HepG2 (cell line): ENCODE data around the gene SNX21. TPM values are rescaled to one million over a fixed set of nuclear protein-coding genes. Genes with fewer than 3 reads are reported as not detected.

Experiments
- ADNP ChIP-seq: sonication (generic); formaldehyde crosslinking; IDR thresholded peaks from 2 replicates; pipeline ENCODE4 v1.4.0; 2020; ENCODE audit warnings: missing genetic modification reagents
- ARID2 ChIP-seq: sonication (generic); formaldehyde crosslinking; IDR thresholded peaks from 2 replicates; pipeline ENCODE4 v1.8.1; 2022; ENCODE audit warnings: mild to moderate bottlenecking, missing genetic modification reagents, borderline replicate concordance
- ASH2L ChIP-seq: fragments of 300-600, 200-600 bp; sonication (generic); IDR thresholded peaks from 2 replicates; pipeline ENCODE4 v1.7.0; 2017; ENCODE audit warnings: low read depth, mild to moderate bottlenecking, moderate library complexity, mixed read lengths, low read length; ENCODE audit not compliant: insufficient read length
- ATF6 ChIP-seq: sonication (generic); formaldehyde crosslinking; conservative IDR thresholded peaks from 2 replicates; pipeline ENCODE4 v1.4.0; 2020; ENCODE audit warnings: missing genetic modification reagents
- CCDC6 ChIP-seq: sonication (generic); formaldehyde crosslinking; IDR thresholded peaks from 2 replicates; pipeline ENCODE4 v1.8.1; 2022; ENCODE audit warnings: mild to moderate bottlenecking, missing genetic modification reagents, moderate library complexity
- CEBPG ChIP-seq: IDR thresholded peaks from 2 replicates; pipeline ENCODE4 v1.6.1; 2016
- ELF3 ChIP-seq: IDR thresholded peaks from 2 replicates; pipeline ENCODE4 v1.6.1; 2016; ENCODE audit warnings: missing genetic modification reagents, missing compliant biosample characterization
- FIP1L1 ChIP-seq: fragments of 200-400 bp; formaldehyde crosslinking; IDR thresholded peaks from 2 replicates; pipeline ENCODE4 v1.6.1; 2018; ENCODE audit warnings: low read depth, mild to moderate bottlenecking, low read length, moderate library complexity, borderline replicate concordance; ENCODE audit not compliant: insufficient read depth
- FOXP1 ChIP-seq, 2 experiments: fragments of 450-650 bp in 1 of 2; IDR thresholded peaks; 2 replicates each; pipeline ENCODE4 v1.6.1; 2017 to 2018; ENCODE audit warnings: antibody characterized with exemption in 1 of 2
- HNRNPUL1 ChIP-seq: fragments of 200-400 bp; formaldehyde crosslinking; IDR thresholded peaks from 2 replicates; pipeline ENCODE4 v1.6.1; 2017; ENCODE audit warnings: low read depth, mild to moderate bottlenecking, low read length, moderate library complexity
- ISL2 ChIP-seq: sonication (generic); formaldehyde crosslinking; IDR thresholded peaks from 2 replicates; pipeline ENCODE4 v1.5.0; 2020; ENCODE audit warnings: missing genetic modification reagents
- JARID2 ChIP-seq: sonication (generic); formaldehyde crosslinking; IDR thresholded peaks from 2 replicates; pipeline ENCODE4 v1.8.1; 2023; ENCODE audit warnings: missing genetic modification reagents, inconsistent platforms; ENCODE audit not compliant: insufficient replicate concordance
- MAFF ChIP-seq: IDR thresholded peaks from 2 replicates; pipeline ENCODE4 v1.6.1; 2011; ENCODE audit warnings: low read depth, low read length, improper control_type of control experiment
- MED8 ChIP-seq: sonication (generic); formaldehyde crosslinking; IDR thresholded peaks from 2 replicates; pipeline ENCODE4 v1.8.1; 2023; ENCODE audit warnings: mild to moderate bottlenecking, missing genetic modification reagents; ENCODE audit not compliant: insufficient replicate concordance
- MLXIP ChIP-seq: sonication (generic); formaldehyde crosslinking; IDR thresholded peaks from 2 replicates; pipeline ENCODE4 v1.9.0; 2021; ENCODE audit warnings: missing genetic modification reagents, borderline replicate concordance
- PTBP1 ChIP-seq: fragments of 200-400 bp; formaldehyde crosslinking; IDR thresholded peaks from 2 replicates; pipeline ENCODE4 v1.6.1; 2018; ENCODE audit warnings: low read length, low read depth; ENCODE audit not compliant: poor library complexity, severe bottlenecking
- TCF12 ChIP-seq, 2 experiments: fragments of 450-650 bp in 1 of 2; sonication (generic) in 1 of 2; formaldehyde crosslinking in 1 of 2; IDR thresholded peaks; 2 replicates each; pipeline versions ENCODE4 v1.6.1 to v1.8.0; 2017 to 2022; ENCODE audit warnings: antibody characterized with exemption in 1 of 2, mild to moderate bottlenecking in 1 of 2, missing genetic modification reagents in 1 of 2, moderate library complexity in 1 of 2
- THAP11 ChIP-seq: IDR thresholded peaks from 2 replicates; pipeline ENCODE4 v1.6.1; 2016; ENCODE audit warnings: missing biosample characterization, missing genetic modification reagents
- YEATS4 ChIP-seq: sonication (generic); formaldehyde crosslinking; IDR thresholded peaks from 2 replicates; pipeline ENCODE4 v1.4.0; 2020; ENCODE audit warnings: missing genetic modification reagents, borderline replicate concordance
- ZFAT ChIP-seq: sonication (generic); formaldehyde crosslinking; conservative IDR thresholded peaks from 2 replicates; pipeline ENCODE4 v1.8.1; 2023; ENCODE audit warnings: missing genetic modification reagents, inconsistent platforms
- ZNF12 ChIP-seq: sonication (generic); formaldehyde crosslinking; IDR thresholded peaks from 2 replicates; pipeline ENCODE4 v1.5.0; 2020; ENCODE audit warnings: missing genetic modification reagents
- ZNF34 ChIP-seq: sonication (generic); formaldehyde crosslinking; IDR thresholded peaks from 2 replicates; pipeline ENCODE4 v1.4.0; 2020; ENCODE audit warnings: mild to moderate bottlenecking, missing genetic modification reagents, borderline replicate concordance
- ZNF576 ChIP-seq: sonication (generic); formaldehyde crosslinking; IDR thresholded peaks from 2 replicates; pipeline ENCODE4 v1.4.0; 2020; ENCODE audit warnings: mild to moderate bottlenecking, missing genetic modification reagents
- ZNF607 ChIP-seq: sonication (generic); formaldehyde crosslinking; IDR thresholded peaks from 2 replicates; pipeline ENCODE4 v1.5.1; 2020; ENCODE audit warnings: missing genetic modification reagents, mild to moderate bottlenecking, borderline replicate concordance
- ZNF772 ChIP-seq: sonication (generic); formaldehyde crosslinking; IDR thresholded peaks from 2 replicates; pipeline ENCODE4 v1.5.0; 2020; ENCODE audit warnings: mild to moderate bottlenecking, missing genetic modification reagents
- ZNF792 ChIP-seq: IDR thresholded peaks from 2 replicates; pipeline ENCODE4 v1.6.1; 2016
- polyA plus RNA-seq, 8 experiments: library from polyadenylated mRNA; depleted of rRNA in 3 of 8; stranded (reverse) in 7 of 8; unstranded in 1 of 8; fragments of >200 nt; fragmentation: Illumina TruSeq in 4 of 8; extraction: Trizol in 4 of 8; gene quantifications; 2 replicates each; pipeline versions ENCODE4 v1.2.1 to v1.2.3, GENCODE V29; 2011 to 2016; ENCODE audit warnings: low read depth in 4 of 8, missing spikeins in 1 of 8, mixed read lengths in 1 of 8; ENCODE audit not compliant: insufficient read depth in 1 of 8
- total RNA-seq, 5 experiments: library from RNA; depleted of rRNA; stranded (reverse); fragments of >200 nt; fragmentation: Illumina TruSeq; extraction: Trizol; gene quantifications; 2 replicates each; pipeline ENCODE4 v1.2.3, GENCODE V29; 2016; ENCODE audit warnings: low read depth in 1 of 5

The SNX21 gene
- total and polyA plus RNA-seq, 2 of the 13 experiments (the other 11 are each of a cell fraction or from before 2014, with no cell fraction given): 7.7 to 12.8 TPM

GRCh38 chr20:45867136-45867818 is 33.7 kb downstream of the SNX21 start (continued):
- TF ChIP-seq ZNF12 (no peak), ADNP (CRISPR knock-in tag) (peak; percentile 76; the same call in 1 of the 2 replicates), MAFF (peak; percentile 77), CEBPG (CRISPR knock-in tag) (no peak), ZNF772 (no peak), ATF6 (CRISPR knock-in tag) (no peak), TCF12 (IDR thresholded peaks at IDR 0.05) (no peak), TCF12 (CRISPR knock-in tag; IDR thresholded peaks at IDR 0.05) (no peak), ZNF792 (CRISPR knock-in tag) (no peak), ZFAT (CRISPR knock-in tag) (0 out of 2 replicates have a peak, but pooled peaks have one; percentile 50), ASH2L (no peak), MLXIP (CRISPR knock-in tag) (no peak), ZNF34 (CRISPR knock-in tag) (no peak), ZNF607 (CRISPR knock-in tag) (no peak), YEATS4 (CRISPR knock-in tag) (0 out of 2 replicates have a peak, but pooled peaks have one; percentile 29), ARID2 (CRISPR knock-in tag) (no peak), ISL2 (0 out of 2 replicates have a peak, but pooled peaks have one; percentile 20), FOXP1 (IDR thresholded peaks at IDR 0.05) (no peak), FOXP1 (CRISPR knock-in tag; IDR thresholded peaks at IDR 0.05) (0 out of 2 replicates have a peak, but pooled peaks have one; percentile 6), HNRNPUL1 (no peak), MED8 (CRISPR knock-in tag) (no peak), CCDC6 (CRISPR knock-in tag) (no peak), FIP1L1 (no peak), PTBP1 (no peak), ELF3 (CRISPR knock-in tag) (no peak), JARID2 (no peak), ZNF576 (no peak), THAP11 (no peak; the same call in 1 of the 2 replicates)
